Astrocyte of the cerebellum (primary cell): ENCODE measurements around the gene COL4A6.
"Not testable (repeated sequence)": the region's sequence is repeated elsewhere in the genome, so short reads cannot be mapped to it uniquely, and the experiment has no call there.

Source experiments
- DNase-seq: peaks from one replicate; pipeline ENCODE4 v3.0.0-alpha.2; 2011; ENCODE audit warnings: low read depth
- H3K4me3 ChIP-seq: 2 replicates; pipeline ENCODE4 v1.5.1; 2011; ENCODE audit warnings: mild to moderate bottlenecking, low read depth, low read length, moderate library complexity
- CTCF ChIP-seq: IDR thresholded peaks from 2 replicates; pipeline ENCODE4 v1.5.1; 2012; ENCODE audit warnings: low read length, low read depth, moderate library complexity, mild to moderate bottlenecking; ENCODE audit errors: missing control alignments
- in situ Hi-C: cut with HindIII; loops from 2 replicates; pipeline ENCODE4 v1.10.0; 2017; ENCODE audit warnings: low sequenced_read_pairs

Gene COL4A6

GRCh38 chrX:108415146-108415545, 23.1 kb downstream of the COL4A6 start:
- TF ChIP-seq CTCF, result no peak
- H3K4me3 ChIP-seq, result no peak overlapping the region
- DNase-seq, result no peak
- in situ Hi-C loops, result no loop called here

GRCh38 chrX:108412783-108413182, 25.4 kb downstream of the COL4A6 start:
- no peak for DNase-seq
- TF ChIP-seq CTCF, result no peak
- H3K4me3 ChIP-seq, result no peak overlapping the region
- in situ Hi-C loops, result no loop called here

- in situ Hi-C loops, result no loop called here
- DNase-seq, result no peak
- no peak for TF ChIP-seq CTCF
- no peak overlapping the region for H3K4me3 ChIP-seq
These were observed 38.6 kb downstream of the COL4A6 start for GRCh38 chrX:108399418-108400165.

- in situ Hi-C loops, result no loop called here
- no peak for TF ChIP-seq CTCF
- no peak overlapping the region for H3K4me3 ChIP-seq
- DNase-seq, result no peak
These were observed 40.4 kb downstream of the COL4A6 start for GRCh38 chrX:108397627-108398391.

GRCh38 chrX:108396986-108397385, 41.2 kb downstream of the COL4A6 start:
- in situ Hi-C loops, result no loop called here
- no peak overlapping the region for H3K4me3 ChIP-seq
- DNase-seq, result no peak
- no peak for TF ChIP-seq CTCF

- in situ Hi-C loops, result no loop called here
These were observed 41.9 kb downstream of the COL4A6 start for GRCh38 chrX:108396188-108396891.

GRCh38 chrX:108390976-108391717, 47.1 kb downstream of the COL4A6 start:
- H3K4me3 ChIP-seq, DNase-seq, in situ Hi-C loops: not testable (repeated sequence)

More at GRCh38 chrX:108396188-108396891, 41.9 kb downstream of the COL4A6 start:
- no peak overlapping the region for H3K4me3 ChIP-seq
- TF ChIP-seq CTCF, result no peak
- no peak for DNase-seq
